K562 (cell line): ENCODE measurements around the gene RPRD1B. TPM values are rescaled to one million over a fixed set of nuclear protein-coding genes. Genes with fewer than 3 reads are reported as not detected.

Source experiments
- ASH1L ChIP-seq: fragments of 450-650 bp; IDR thresholded peaks from 2 replicates; pipeline ENCODE4 v1.6.1; 2018; ENCODE audit warnings: borderline replicate concordance, mild to moderate bottlenecking, low read depth; ENCODE audit not compliant: partially characterized antibody
- ATF1 ChIP-seq, 2 experiments: fragments of 450-650 bp in 1 of 2; IDR thresholded peaks; 2 replicates each; pipeline ENCODE4 v1.6.1; 2016; ENCODE audit warnings: missing compliant biosample characterization in 1 of 2, missing genetic modification characterization in 1 of 2
- EGR1 ChIP-seq: fragments of 450-650 bp; conservative IDR thresholded peaks from 2 replicates; pipeline ENCODE4 v1.6.1; 2017; ENCODE audit warnings: mild to moderate bottlenecking
- ETV5 ChIP-seq: sonication (generic); formaldehyde crosslinking; IDR thresholded peaks from 2 replicates; pipeline ENCODE4 v1.4.0; 2020; ENCODE audit warnings: low read depth, mild to moderate bottlenecking, missing genetic modification reagents
- FOXJ2 ChIP-seq: fragments of 200-800 bp; sonication (Bioruptor generic); IDR thresholded peaks from 2 replicates; pipeline ENCODE4 v1.6.1; 2016; ENCODE audit warnings: missing genetic modification characterization, missing compliant biosample characterization
- FUS ChIP-seq: fragments of 200-400 bp; formaldehyde crosslinking; optimal IDR thresholded peaks from 2 replicates; pipeline ENCODE3; 2017; ENCODE audit warnings: low read depth, low read length
- HDAC2 ChIP-seq: fragments of 450-650 bp; IDR thresholded peaks from 2 replicates; pipeline ENCODE4 v1.6.1; 2016; ENCODE audit warnings: mild to moderate bottlenecking
- HNRNPL ChIP-seq: fragments of 200-400 bp; formaldehyde crosslinking; IDR thresholded peaks from 2 replicates; pipeline ENCODE4 v1.6.1; 2017; ENCODE audit warnings: low read depth, mild to moderate bottlenecking, low read length
- ILF3 ChIP-seq: fragments of 450-650 bp; IDR thresholded peaks from 2 replicates; pipeline ENCODE4 v1.6.1; 2018; ENCODE audit warnings: antibody characterized with exemption, mild to moderate bottlenecking, moderate library complexity, borderline replicate concordance
- IRF2 ChIP-seq: sonication (generic); formaldehyde crosslinking; IDR thresholded peaks from 2 replicates; pipeline ENCODE4 v1.8.1; 2022; ENCODE audit warnings: mild to moderate bottlenecking, missing genetic modification reagents
- KAT8 ChIP-seq: fragments of 450-650 bp; IDR thresholded peaks from 2 replicates; pipeline ENCODE4 v1.6.1; 2016; ENCODE audit warnings: low read depth, mild to moderate bottlenecking
- KLF6 ChIP-seq: fragments of 250-450 bp; sonication (Bioruptor Pico); IDR thresholded peaks from 2 replicates; pipeline ENCODE4 v1.4.0; 2020; ENCODE audit warnings: mild to moderate bottlenecking, moderate library complexity, borderline replicate concordance
- NRF1 ChIP-seq, 2 experiments: fragments of 450-650 bp; IDR thresholded peaks in 1 of 2; conservative IDR thresholded peaks in 1 of 2; 2 replicates each; pipeline ENCODE4 v1.6.1; 2014; ENCODE audit warnings: mild to moderate bottlenecking in 2 of 2
- POLR2G ChIP-seq: fragments of 200-400 bp; formaldehyde crosslinking; IDR thresholded peaks from 2 replicates; pipeline ENCODE4 v1.6.1; 2017; ENCODE audit warnings: low read depth, mild to moderate bottlenecking, antibody characterized with exemption, low read length, moderate library complexity
- RBM25 ChIP-seq: fragments of 200-400 bp; formaldehyde crosslinking; IDR thresholded peaks from 2 replicates; pipeline ENCODE4 v1.6.1; 2018; ENCODE audit warnings: low read length, low read depth, moderate library complexity; ENCODE audit not compliant: severe bottlenecking
- SMARCB1 ChIP-seq: IDR thresholded peaks from 2 replicates; pipeline ENCODE4 v1.6.1; 2011; ENCODE audit warnings: improper control_type of control experiment, low read depth; ENCODE audit not compliant: insufficient read length
- SNIP1 ChIP-seq: fragments of 450-650 bp; IDR thresholded peaks from 2 replicates; pipeline ENCODE4 v1.7.1; 2017; ENCODE audit warnings: low read depth, mild to moderate bottlenecking
- TAL1 ChIP-seq: fragments of 450-650 bp; IDR thresholded peaks from 2 replicates; pipeline ENCODE4 v1.6.1; 2016; ENCODE audit warnings: mild to moderate bottlenecking
- ZFPM2 ChIP-seq: fragments of 250-450 bp; sonication (Bioruptor Pico); IDR thresholded peaks from 2 replicates; pipeline ENCODE4 v1.5.1; 2022; ENCODE audit warnings: mild to moderate bottlenecking
- ZNF274 ChIP-seq: IDR thresholded peaks from 2 replicates; pipeline ENCODE4 v1.6.1; 2011; ENCODE audit warnings: low read depth, mild to moderate bottlenecking, low read length, moderate library complexity, borderline replicate concordance
- polyA plus RNA-seq, 8 experiments: library from polyadenylated mRNA; depleted of rRNA in 4 of 8; stranded (reverse) in 5 of 8; unstranded in 3 of 8; fragments of >200 nt; fragmentation: Nextera tagmentation in 2 of 8; fragmentation: Illumina TruSeq in 1 of 8; extraction: Ambion mirVana in 2 of 8; extraction: Trizol in 1 of 8; gene quantifications; 2 replicates each; pipeline versions ENCODE4 v1.2.1 to v1.2.3, GENCODE V29; 2011 to 2014; ENCODE audit warnings: inconsistent platforms in 1 of 8, missing spikeins in 1 of 8
- total RNA-seq, 7 experiments: library from RNA; depleted of rRNA in 6 of 7; stranded (reverse); fragments of >200 nt in 6 of 7; fragmentation: Illumina TruSeq in 2 of 7; extraction: Trizol in 2 of 7; gene quantifications; 2 replicates each; pipeline versions ENCODE4 v1.2.1 to v1.2.3, GENCODE V29; 2011 to 2021; ENCODE audit warnings: low replicate concordance in 1 of 7
- TF ChIP-seq, protein P1 (sequence below): sonication (generic); IDR thresholded peaks from 2 replicates; pipeline ENCODE4 v1.6.1; 2016
- TF ChIP-seq, protein P2 (sequence below): sonication (generic); formaldehyde crosslinking; IDR thresholded peaks from 2 replicates; pipeline ENCODE4 v1.8.1; 2023; ENCODE audit warnings: missing genetic modification reagents, mild to moderate bottlenecking, borderline replicate concordance
- TF ChIP-seq, protein P3 (sequence below): fragments of 450-650 bp; IDR thresholded peaks from 2 replicates; pipeline ENCODE4 v1.6.1; 2016; ENCODE audit warnings: low read depth, mild to moderate bottlenecking, moderate library complexity

RPRD1B gene
- total and polyA plus RNA-seq, 9 of the 15 experiments (the other 6 are each of a cell fraction or from before 2014, with no cell fraction given) = 5.5 to 43.0 (median 24.4) TPM

DNA sequence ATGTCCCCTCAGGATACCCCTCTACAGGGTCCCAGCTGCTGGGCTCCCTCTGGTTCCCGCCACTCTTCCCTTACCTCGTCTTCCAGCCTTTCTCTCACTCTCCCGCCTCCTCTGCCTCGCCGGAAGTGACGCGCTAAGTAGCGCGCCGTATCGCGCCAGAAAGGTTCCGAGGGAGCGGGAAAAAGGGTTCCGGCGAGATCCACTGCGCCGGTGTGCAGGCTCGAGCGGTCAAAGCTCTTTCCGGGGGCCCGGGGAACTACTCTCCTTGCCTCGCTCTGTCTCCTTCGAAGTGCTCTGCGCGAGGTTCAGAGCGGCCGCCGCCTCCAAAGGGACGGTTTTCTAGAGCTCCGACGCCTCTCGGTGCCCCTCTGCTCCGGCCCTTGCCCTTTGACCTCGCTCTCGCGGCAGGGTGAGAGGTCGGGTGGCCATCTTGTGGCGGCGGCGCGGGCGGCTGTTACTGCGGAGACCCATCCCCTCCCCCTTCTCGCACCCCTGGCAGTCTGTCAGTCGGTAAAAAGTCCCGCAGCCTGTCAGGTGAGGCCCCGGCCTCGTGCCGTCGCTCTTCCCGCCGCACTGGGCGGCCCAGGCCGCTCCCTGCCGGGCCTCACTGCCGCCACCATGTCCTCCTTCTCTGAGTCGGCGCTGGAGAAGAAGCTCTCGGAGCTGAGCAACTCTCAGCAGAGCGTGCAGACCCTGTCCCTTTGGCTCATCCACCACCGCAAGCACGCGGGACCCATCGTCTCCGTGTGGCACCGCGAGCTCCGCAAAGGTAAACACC, at the start of gene RPRD1B, which contains the start of gene TTI1 (continued):
- TF ChIP-seq, protein P1, sequence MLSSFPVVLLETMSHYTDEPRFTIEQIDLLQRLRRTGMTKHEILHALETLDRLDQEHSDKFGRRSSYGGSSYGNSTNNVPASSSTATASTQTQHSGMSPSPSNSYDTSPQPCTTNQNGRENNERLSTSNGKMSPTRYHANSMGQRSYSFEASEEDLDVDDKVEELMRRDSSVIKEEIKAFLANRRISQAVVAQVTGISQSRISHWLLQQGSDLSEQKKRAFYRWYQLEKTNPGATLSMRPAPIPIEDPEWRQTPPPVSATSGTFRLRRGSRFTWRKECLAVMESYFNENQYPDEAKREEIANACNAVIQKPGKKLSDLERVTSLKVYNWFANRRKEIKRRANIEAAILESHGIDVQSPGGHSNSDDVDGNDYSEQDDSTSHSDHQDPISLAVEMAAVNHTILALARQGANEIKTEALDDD = no peak
- no peak for TF ChIP-seq TAL1
- TF ChIP-seq ATF1 (CRISPR knock-in tag; IDR thresholded peaks at IDR 0.05) = peak; percentile 91
- peak; percentile 99 for TF ChIP-seq ATF1 (tag; IDR thresholded peaks at IDR 0.05)
- no peak for TF ChIP-seq FOXJ2 (tag)
- TF ChIP-seq HNRNPL = no peak
- TF ChIP-seq ZNF274 = no peak
- TF ChIP-seq KAT8 = 0 out of 2 replicates have a peak, but pooled peaks have one; percentile 40
- TF ChIP-seq ZFPM2 = no peak
- no peak for TF ChIP-seq SNIP1
- TF ChIP-seq HDAC2 = no peak; the same call in 1 of the 2 replicates
- TF ChIP-seq ASH1L = peak; percentile 0
- no peak for TF ChIP-seq KLF6 (CRISPR knock-in tag)
- TF ChIP-seq SMARCB1 = no peak
- TF ChIP-seq RBM25 = no peak
- TF ChIP-seq EGR1 = no peak
- TF ChIP-seq IRF2 (CRISPR knock-in tag) = no peak
- TF ChIP-seq, protein P2, sequence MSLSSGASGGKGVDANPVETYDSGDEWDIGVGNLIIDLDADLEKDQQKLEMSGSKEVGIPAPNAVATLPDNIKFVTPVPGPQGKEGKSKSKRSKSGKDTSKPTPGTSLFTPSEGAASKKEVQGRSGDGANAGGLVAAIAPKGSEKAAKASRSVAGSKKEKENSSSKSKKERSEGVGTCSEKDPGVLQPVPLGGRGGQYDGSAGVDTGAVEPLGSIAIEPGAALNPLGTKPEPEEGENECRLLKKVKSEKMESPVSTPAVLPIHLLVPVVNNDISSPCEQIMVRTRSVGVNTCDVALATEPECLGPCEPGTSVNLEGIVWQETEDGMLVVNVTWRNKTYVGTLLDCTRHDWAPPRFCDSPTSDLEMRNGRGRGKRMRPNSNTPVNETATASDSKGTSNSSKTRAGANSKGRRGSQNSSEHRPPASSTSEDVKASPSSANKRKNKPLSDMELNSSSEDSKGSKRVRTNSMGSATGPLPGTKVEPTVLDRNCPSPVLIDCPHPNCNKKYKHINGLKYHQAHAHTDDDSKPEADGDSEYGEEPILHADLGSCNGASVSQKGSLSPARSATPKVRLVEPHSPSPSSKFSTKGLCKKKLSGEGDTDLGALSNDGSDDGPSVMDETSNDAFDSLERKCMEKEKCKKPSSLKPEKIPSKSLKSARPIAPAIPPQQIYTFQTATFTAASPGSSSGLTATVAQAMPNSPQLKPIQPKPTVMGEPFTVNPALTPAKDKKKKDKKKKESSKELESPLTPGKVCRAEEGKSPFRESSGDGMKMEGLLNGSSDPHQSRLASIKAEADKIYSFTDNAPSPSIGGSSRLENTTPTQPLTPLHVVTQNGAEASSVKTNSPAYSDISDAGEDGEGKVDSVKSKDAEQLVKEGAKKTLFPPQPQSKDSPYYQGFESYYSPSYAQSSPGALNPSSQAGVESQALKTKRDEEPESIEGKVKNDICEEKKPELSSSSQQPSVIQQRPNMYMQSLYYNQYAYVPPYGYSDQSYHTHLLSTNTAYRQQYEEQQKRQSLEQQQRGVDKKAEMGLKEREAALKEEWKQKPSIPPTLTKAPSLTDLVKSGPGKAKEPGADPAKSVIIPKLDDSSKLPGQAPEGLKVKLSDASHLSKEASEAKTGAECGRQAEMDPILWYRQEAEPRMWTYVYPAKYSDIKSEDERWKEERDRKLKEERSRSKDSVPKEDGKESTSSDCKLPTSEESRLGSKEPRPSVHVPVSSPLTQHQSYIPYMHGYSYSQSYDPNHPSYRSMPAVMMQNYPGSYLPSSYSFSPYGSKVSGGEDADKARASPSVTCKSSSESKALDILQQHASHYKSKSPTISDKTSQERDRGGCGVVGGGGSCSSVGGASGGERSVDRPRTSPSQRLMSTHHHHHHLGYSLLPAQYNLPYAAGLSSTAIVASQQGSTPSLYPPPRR = no peak
- no peak for TF ChIP-seq ILF3
- TF ChIP-seq, protein P3, sequence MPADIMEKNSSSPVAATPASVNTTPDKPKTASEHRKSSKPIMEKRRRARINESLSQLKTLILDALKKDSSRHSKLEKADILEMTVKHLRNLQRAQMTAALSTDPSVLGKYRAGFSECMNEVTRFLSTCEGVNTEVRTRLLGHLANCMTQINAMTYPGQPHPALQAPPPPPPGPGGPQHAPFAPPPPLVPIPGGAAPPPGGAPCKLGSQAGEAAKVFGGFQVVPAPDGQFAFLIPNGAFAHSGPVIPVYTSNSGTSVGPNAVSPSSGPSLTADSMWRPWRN = no peak
- peak; percentile 91 to 93 for TF ChIP-seq NRF1 (conservative IDR thresholded peaks at IDR 0.05 in 1 of 2, IDR thresholded peaks at IDR 0.05 in 1 of 2)
- TF ChIP-seq FUS = no peak
- TF ChIP-seq ETV5 (CRISPR knock-in tag) = peak; percentile 83
- TF ChIP-seq POLR2G = peak; percentile 94
